T-helper 2 cell treated with Interferon-gamma antibody and Interleukin-4, amounts not matched to agents 5 μg/mL and 100 μg/mL, for 36 hours (primary cell): ENCODE measurements around the gene GRID1.

Source experiments
- DNase-seq: peaks from one replicate; pipeline ENCODE4 v3.0.0; 2021; ENCODE audit warnings: low spot score
- H3K27ac Mint-ChIP-seq: one replicate; pipeline ENCODE4 v1.8.0; 2021; ENCODE audit warnings: mild to moderate bottlenecking, mixed read lengths
- H3K27me3 Mint-ChIP-seq: one replicate; pipeline ENCODE4 v1.8.0; 2021; ENCODE audit warnings: low read depth, mixed read lengths
- H3K36me3 Mint-ChIP-seq: one replicate; pipeline ENCODE4 v1.8.0; 2021; ENCODE audit warnings: low read depth, mixed read lengths
- H3K4me1 Mint-ChIP-seq: one replicate; pipeline ENCODE4 v1.8.0; 2021; ENCODE audit warnings: low read depth, mixed read lengths
- H3K4me3 Mint-ChIP-seq: one replicate; pipeline ENCODE4 v1.8.0; 2022; ENCODE audit warnings: mild to moderate bottlenecking, moderate library complexity, mixed read lengths
- H3K9me3 Mint-ChIP-seq: one replicate; pipeline ENCODE4 v1.8.0; 2021; ENCODE audit warnings: mixed read lengths

The GRID1 gene

GRCh38 chr10:86347856-86348255 is 18.7 kb downstream of the GRID1 start:
- no peak overlapping the region for H3K4me3 Mint-ChIP-seq
- peaks cover 2% of the 10 kb centered on the region for H3K27me3 Mint-ChIP-seq
- no peaks in the 10 kb centered on the region for H3K4me1 Mint-ChIP-seq
- no peak overlapping the region for H3K27ac Mint-ChIP-seq
- no peaks in the 10 kb centered on the region for H3K36me3 Mint-ChIP-seq
- DNase-seq, result no peak
- no peaks in the 10 kb centered on the region for H3K9me3 Mint-ChIP-seq

DNA sequence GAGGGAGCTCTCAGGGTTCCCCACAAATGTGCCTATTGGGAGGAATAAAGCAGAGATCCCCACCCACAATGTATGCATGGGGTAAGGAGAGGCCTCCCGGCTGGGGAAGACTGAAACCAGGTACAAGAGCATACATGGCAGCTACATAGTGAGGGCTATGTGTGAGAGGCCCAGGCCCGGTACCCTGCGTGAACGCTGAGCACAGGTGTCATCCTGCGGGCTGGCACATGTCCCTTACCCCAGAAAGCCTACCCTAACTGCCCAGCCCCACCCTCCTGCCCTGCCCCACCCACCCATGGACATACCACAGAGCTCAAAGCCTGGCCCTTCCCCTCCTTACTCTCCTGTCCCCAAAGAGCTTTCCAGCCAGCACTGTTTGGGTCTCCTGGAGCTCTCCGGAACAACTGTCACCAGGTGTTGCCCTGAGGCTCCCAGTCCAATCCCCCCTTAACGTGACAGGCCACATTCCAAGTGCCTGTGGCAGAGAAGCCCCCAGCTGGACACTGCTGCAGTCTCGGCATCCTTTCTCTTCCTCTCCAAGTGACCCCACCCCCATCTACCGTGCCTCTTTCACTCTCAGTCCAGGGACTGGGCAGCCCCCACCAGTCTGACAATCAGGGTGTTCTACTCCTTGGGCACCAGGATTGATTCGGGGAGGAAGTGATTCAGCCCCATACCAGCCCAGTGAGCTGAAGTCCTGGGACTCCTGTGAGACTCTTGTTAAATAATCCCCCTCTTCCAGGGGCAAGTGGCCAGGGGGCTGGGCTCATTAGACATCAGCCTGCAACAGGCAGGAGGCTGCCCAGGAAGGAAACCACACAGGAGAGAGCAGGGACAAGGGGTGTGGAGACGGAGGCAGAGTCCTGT is 19.6 kb downstream of the GRID1 start:
- H3K4me1 Mint-ChIP-seq, result no peaks in the 10 kb centered on the region
- H3K27ac Mint-ChIP-seq, result no peak overlapping the region
- H3K9me3 Mint-ChIP-seq, result no peaks in the 10 kb centered on the region
- no peak overlapping the region for H3K4me3 Mint-ChIP-seq
- H3K36me3 Mint-ChIP-seq, result no peaks in the 10 kb centered on the region
- H3K27me3 Mint-ChIP-seq, result peaks cover 2% of the 10 kb centered on the region
- DNase-seq, result no peak

DNA sequence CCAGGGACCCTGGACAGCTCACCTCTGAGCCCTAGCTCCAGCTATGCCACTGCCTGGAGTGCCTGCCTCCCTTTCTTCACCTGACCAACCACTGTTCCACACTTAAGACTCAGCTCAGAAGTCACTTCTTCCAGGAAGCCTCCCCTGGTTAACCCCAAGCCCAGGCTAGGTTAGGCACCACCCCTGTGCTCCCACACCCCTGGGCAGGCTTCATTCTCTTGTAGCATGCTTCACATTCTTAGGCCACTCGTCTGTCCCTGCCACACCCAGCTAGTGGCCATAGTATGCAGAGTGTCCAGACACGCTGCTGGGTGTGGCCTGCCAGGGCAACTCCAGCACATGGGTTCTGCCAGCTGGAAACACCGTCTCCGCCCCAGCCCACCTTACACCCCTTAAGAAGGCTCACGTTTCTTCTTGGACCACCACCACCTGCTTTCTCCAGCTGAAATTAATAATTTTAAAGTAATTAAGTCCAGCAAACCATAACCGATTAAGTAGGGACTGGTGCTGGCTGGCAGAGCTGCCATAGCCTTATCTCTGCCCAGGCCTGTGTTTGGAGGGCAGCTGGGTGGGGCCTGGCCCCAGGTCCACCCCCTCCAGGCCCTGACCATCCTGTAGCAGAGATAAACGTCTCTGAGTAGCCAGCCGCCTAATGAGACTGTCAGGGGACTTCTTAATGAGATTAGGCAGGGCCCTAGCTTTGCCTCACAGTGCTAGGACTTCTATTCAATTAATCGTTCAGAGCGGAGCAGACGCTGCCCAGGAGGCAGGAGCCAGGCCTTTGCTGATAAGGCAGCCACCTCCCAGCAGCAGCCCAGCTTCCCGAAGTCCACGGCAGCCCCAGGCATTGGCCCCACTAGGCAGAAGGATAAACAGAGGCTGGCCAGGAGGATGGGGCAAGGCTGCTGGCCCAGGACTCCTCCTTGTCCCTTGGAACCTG is 20.5 kb downstream of the GRID1 start:
- Mint-ChIP-seq H3K4me3 (no peak overlapping the region), H3K36me3 (no peaks in the 10 kb centered on the region), H3K9me3 (no peaks in the 10 kb centered on the region), H3K27me3 (peaks cover 2% of the 10 kb centered on the region), H3K27ac (no peak overlapping the region), H3K4me1 (no peaks in the 10 kb centered on the region)
- DNase-seq, result no peak

GRCh38 chr10:86345296-86345858 is 21.2 kb downstream of the GRID1 start:
- Mint-ChIP-seq H3K4me1 (no peaks in the 10 kb centered on the region), H3K36me3 (no peaks in the 10 kb centered on the region), H3K9me3 (no peaks in the 10 kb centered on the region), H3K27ac (no peak overlapping the region), H3K4me3 (no peak overlapping the region), H3K27me3 (no peaks in the 10 kb centered on the region)
- DNase-seq, result no peak

GRCh38 chr10:86344714-86345161 is 21.9 kb downstream of the GRID1 start:
- H3K27me3 Mint-ChIP-seq, result no peaks in the 10 kb centered on the region
- no peaks in the 10 kb centered on the region for H3K4me1 Mint-ChIP-seq
- H3K9me3 Mint-ChIP-seq, result no peaks in the 10 kb centered on the region
- no peak for DNase-seq
- H3K36me3 Mint-ChIP-seq, result no peaks in the 10 kb centered on the region
- H3K4me3 Mint-ChIP-seq, result no peak overlapping the region
- no peak overlapping the region for H3K27ac Mint-ChIP-seq

DNA sequence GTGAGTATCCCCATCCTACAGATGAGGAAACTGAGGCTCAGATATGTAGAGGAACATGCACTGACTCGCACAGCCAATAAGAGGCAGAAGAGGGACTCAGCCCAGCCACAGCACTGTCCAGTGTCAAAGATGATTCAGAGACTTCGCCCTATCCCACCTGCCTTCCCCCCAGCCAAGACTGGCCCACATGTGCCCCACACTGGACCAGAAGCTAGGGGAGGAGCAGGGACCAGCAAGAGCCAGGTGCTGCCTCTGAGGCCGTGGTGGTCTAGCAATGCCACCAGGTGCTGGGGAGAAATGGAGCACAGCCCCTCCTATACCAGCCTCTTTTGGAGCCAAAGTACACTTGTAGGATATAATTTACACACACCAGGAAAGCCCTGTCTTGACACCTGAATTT is 22.3 kb downstream of the GRID1 start:
- Mint-ChIP-seq H3K36me3 (no peaks in the 10 kb centered on the region), H3K27ac (no peak overlapping the region), H3K4me1 (no peaks in the 10 kb centered on the region), H3K9me3 (no peaks in the 10 kb centered on the region), H3K4me3 (no peak overlapping the region), H3K27me3 (no peaks in the 10 kb centered on the region)
- no peak for DNase-seq

- Mint-ChIP-seq H3K27ac (no peak overlapping the region), H3K36me3 (no peaks in the 10 kb centered on the region), H3K4me1 (no peaks in the 10 kb centered on the region), H3K27me3 (no peaks in the 10 kb centered on the region), H3K4me3 (no peak overlapping the region), H3K9me3 (no peaks in the 10 kb centered on the region)
- DNase-seq, result no peak
These were observed 22.8 kb downstream of the GRID1 start for GRCh38 chr10:86343761-86344160.

- Mint-ChIP-seq H3K4me1 (no peaks in the 10 kb centered on the region), H3K4me3 (no peak overlapping the region), H3K27me3 (no peaks in the 10 kb centered on the region), H3K36me3 (no peaks in the 10 kb centered on the region), H3K9me3 (no peaks in the 10 kb centered on the region), H3K27ac (no peak overlapping the region)
- no peak for DNase-seq
These were observed 24.3 kb downstream of the GRID1 start for GRCh38 chr10:86342111-86342863.

GRCh38 chr10:86341361-86341811 is 25.2 kb downstream of the GRID1 start:
- DNase-seq, result no peak
- Mint-ChIP-seq H3K27ac (no peak overlapping the region), H3K4me3 (no peak overlapping the region), H3K4me1 (no peaks in the 10 kb centered on the region), H3K27me3 (no peaks in the 10 kb centered on the region), H3K36me3 (no peaks in the 10 kb centered on the region), H3K9me3 (no peaks in the 10 kb centered on the region)

DNA sequence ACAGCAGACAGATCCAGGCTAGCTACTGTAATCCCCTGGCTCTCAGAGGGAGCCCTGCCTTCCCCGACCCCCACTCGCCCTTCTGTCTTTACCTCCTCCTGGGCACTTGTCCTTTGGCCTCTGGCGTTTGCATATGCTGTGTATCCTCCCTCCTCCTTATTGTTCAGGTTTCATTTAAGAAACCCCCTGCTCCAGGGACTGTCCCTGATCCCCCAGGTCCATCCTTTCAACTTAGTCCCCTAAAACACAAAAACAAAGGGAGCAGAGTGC is 25.7 kb downstream of the GRID1 start:
- DNase-seq, result no peak
- no peaks in the 10 kb centered on the region for H3K9me3 Mint-ChIP-seq

DNA sequence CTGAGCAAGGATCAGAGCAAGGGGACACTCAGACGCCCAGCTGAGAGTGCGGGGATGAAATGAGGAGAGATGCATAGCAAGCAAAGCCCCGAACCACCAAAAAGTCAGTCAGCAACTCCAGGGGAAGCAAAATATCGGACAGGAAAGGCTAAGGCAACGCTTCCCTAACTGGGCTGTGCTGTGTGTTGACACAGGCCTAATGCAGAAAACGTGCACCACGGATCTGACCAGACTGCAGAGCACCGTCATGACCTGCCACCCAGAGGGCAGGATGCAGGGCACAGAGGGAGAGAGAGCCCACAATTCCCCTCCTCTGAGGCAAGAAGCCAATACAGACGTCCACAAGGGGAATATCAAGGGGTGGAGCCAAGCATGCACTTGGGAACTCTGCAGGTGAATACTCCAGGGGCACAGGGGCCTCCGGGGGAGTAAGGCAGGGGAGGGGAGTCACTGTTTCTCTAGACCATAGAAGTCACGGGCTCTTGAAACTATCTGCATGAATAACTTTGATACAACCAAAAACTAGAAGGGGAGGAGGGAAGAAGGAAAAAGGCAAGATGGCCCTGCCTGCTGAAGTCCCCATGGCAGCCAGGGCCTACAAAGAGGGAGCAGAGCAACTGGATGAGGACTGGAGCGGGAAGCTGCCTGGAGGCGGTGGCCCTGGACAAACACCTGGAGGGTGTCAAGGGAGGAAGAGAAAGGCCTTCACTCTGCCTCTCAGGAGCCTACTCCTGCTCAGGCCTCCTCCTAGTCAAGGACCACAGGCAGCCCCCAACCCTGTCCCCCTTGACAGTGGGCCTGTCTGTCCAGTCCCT is 26.2 kb downstream of the GRID1 start:
- H3K36me3 Mint-ChIP-seq, result no peaks in the 10 kb centered on the region
- H3K4me1 Mint-ChIP-seq, result no peaks in the 10 kb centered on the region
- H3K27me3 Mint-ChIP-seq, result no peaks in the 10 kb centered on the region
- H3K27ac Mint-ChIP-seq, result no peak overlapping the region
- no peaks in the 10 kb centered on the region for H3K9me3 Mint-ChIP-seq
- no peak overlapping the region for H3K4me3 Mint-ChIP-seq
- DNase-seq, result no peak

More for the DNA sequence above, 25.7 kb downstream of the GRID1 start:
- Mint-ChIP-seq H3K4me1 (no peaks in the 10 kb centered on the region), H3K4me3 (no peak overlapping the region), H3K27ac (no peak overlapping the region), H3K36me3 (no peaks in the 10 kb centered on the region), H3K27me3 (no peaks in the 10 kb centered on the region)

DNA sequence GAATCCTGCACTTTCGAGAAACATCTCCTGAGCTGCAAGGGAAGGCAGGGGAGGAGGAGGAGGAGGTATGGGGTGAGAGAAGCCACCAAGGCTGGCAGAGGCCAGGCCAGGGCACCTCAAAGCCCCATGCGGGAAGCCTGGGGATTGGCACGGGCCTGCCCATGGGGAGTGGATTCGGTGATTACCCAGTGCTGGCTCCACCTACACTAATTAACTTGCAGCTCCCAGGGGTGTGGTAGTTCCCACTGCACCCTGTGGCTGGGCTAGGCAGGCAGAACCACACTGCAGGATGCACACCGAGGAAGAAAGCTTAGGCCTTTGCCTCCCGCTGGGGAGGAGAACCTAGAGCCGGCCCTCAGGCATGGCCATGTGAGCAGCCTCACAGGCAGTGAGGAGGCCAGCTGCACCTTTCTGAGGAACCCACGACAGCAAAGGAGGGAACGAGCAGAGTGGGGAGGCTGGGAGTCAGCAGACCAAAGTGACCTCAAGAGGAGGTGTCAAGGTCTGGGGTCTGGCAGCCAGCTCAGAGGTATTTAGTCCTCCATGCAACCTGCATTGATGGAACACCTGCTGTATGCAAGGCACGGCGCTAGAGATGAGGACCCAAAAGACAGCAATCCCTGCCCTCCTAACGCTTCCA is 27.2 kb downstream of the GRID1 start:
- H3K27ac Mint-ChIP-seq, result no peak overlapping the region
- no peak overlapping the region for H3K4me3 Mint-ChIP-seq
- no peak for DNase-seq
- H3K27me3 Mint-ChIP-seq, result no peaks in the 10 kb centered on the region
- no peaks in the 10 kb centered on the region for H3K4me1 Mint-ChIP-seq
- H3K36me3 Mint-ChIP-seq, result no peaks in the 10 kb centered on the region
- no peaks in the 10 kb centered on the region for H3K9me3 Mint-ChIP-seq
